Activated CD4-positive, alpha-beta T cell treated with anti-CD3 and anti-CD28 coated beads, Interleukin-2, amount 10 ng/mL, durations not matched to agents 24 days and 14 days (primary cell): ENCODE measurements around the gene BMP6. TPM values are rescaled to one million over a fixed set of nuclear protein-coding genes. Genes with fewer than 3 reads are reported as not detected.
"Not testable (repeated sequence)": the region's sequence is repeated elsewhere in the genome, so short reads cannot be mapped to it uniquely, and the experiment has no call there.

Experiments used
- DNase-seq: peaks from one replicate; pipeline ENCODE4 v3.0.0; 2022
- H3K27ac Mint-ChIP-seq: one replicate; pipeline ENCODE4 v1.8.0; 2022; ENCODE audit warnings: mild to moderate bottlenecking, mixed read lengths
- H3K27me3 Mint-ChIP-seq: one replicate; pipeline ENCODE4 v1.8.0; 2022; ENCODE audit warnings: mixed read lengths
- H3K36me3 Mint-ChIP-seq: one replicate; pipeline ENCODE4 v1.8.0; 2022; ENCODE audit warnings: low read depth, mild to moderate bottlenecking, mixed read lengths
- H3K4me1 Mint-ChIP-seq: one replicate; pipeline ENCODE4 v1.8.0; 2021; ENCODE audit warnings: mixed read lengths
- H3K4me3 Mint-ChIP-seq: one replicate; pipeline ENCODE4 v1.8.0; 2022; ENCODE audit warnings: mild to moderate bottlenecking, moderate library complexity, mixed read lengths
- H3K9me3 Mint-ChIP-seq: one replicate; pipeline ENCODE4 v1.8.0; 2021; ENCODE audit warnings: mixed read lengths
- intact Hi-C: fragments of 100-400 bp; cut with micrococcal nuclease; formaldehyde crosslinking; loops from one replicate; pipeline ENCODE4 v1.15.1; 2023
- total RNA-seq: library from RNA; stranded (reverse); gene quantifications from 2 replicates; pipeline ENCODE4 v1.2.3, GENCODE V29; 2022

The BMP6 gene
- total RNA-seq, 1 donor from 2014 or later, result 0.56 TPM

GRCh38 chr6:7891078-7891872 is 165.4 kb downstream of the BMP6 start:
- peaks cover 70% of the 10 kb centered on the region for H3K36me3 Mint-ChIP-seq
- H3K4me1 Mint-ChIP-seq, result no peaks in the 10 kb centered on the region
- no peaks in the 10 kb centered on the region for H3K27me3 Mint-ChIP-seq

DNA sequence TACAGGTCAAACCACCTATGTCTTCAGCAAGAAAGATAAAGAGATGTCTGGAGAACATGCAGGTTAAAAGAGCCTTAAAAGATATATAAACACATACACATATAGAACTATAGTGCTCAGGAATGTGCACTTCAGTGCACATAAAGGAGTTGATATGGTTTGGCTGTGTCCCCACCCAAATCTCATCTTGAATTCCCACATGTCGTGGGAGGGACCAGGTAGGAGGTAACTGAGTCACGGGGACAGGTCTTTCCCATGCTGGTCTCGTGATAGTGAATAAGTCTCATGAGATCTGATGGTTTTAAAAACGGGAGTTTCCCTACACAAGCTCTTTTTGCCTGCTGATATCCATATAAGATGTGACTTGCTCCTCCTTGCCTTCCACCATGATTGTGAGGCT is 166.5 kb downstream of the BMP6 start:
- H3K27me3 Mint-ChIP-seq, DNase-seq, intact Hi-C loops, H3K4me3 Mint-ChIP-seq, H3K27ac Mint-ChIP-seq, H3K4me1 Mint-ChIP-seq, H3K9me3 Mint-ChIP-seq: not testable (repeated sequence)
- peaks cover 69% of the 10 kb centered on the region for H3K36me3 Mint-ChIP-seq

More at GRCh38 chr6:7891078-7891872, 165.4 kb downstream of the BMP6 start:
- H3K9me3 Mint-ChIP-seq, result no peaks in the 10 kb centered on the region
- intact Hi-C loops, result no loop called here
- no peak overlapping the region for H3K4me3 Mint-ChIP-seq
- DNase-seq, result no peak
- H3K27ac Mint-ChIP-seq, result no peak overlapping the region

DNA sequence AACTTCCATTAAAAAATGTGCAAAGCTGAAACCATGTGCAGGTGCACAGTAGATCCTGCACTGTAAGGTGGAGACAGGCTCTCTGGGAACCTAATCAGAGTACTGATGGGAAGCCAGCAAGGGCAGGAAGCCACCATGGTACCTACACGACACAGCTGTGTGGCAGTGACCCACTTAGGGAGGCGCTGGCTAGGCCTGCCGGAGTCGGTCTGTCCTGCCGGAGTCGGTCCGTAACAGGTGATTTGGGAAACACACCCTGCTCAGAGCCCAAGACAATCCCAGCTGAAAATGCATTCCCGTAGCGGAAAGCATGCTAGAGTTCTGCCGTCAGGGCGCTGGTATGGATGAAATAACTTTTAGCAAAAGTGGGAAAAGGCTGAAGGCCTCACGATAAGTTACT is 167.4 kb downstream of the BMP6 start:
- Mint-ChIP-seq H3K4me3 (no peak overlapping the region), H3K4me1 (peaks cover 2% of the 10 kb centered on the region), H3K36me3 (peaks cover 70% of the 10 kb centered on the region), H3K9me3 (no peaks in the 10 kb centered on the region), H3K27me3 (no peaks in the 10 kb centered on the region), H3K27ac (no peak overlapping the region)
- intact Hi-C loops, result no loop called here
- no peak for DNase-seq

DNA sequence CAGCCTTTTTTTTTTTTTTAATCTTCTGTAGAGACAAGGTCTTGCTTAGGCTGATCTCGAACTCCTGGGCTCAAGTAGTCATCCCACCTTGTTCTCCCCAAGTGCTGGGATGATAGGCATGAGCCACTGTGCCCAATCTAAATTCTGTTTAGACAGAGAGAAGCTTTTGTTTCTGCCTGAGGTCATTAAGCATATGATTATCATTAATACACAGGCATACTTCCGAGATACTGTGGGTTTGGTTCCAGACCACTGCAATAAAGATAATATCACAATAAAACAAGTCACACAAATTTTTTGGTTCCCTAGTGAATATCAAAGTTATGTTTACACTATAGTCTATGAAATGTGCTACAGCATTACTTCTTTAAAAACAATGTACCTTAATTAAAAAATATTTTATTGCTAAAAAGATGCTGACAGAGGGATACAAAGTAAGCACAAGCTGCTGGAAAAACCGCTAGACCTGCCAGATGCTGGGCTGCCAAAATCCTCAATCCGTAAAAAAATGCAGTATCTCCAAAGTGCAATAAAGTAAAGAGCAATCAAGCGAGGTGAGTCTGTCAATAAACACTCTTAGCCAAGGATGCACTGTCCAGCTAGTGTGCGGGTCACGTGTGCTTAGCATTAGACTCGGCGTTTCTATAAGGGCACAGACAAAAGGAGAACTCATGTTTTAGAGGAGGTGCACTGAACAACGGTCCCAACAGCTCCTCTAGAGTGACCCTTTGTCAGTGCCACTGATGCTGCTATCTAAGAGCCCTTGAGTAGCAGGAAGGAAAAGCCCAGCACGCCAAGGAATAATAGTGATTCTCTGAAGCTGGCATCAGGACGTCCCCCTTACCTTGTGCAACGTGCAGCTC is 168.6 kb downstream of the BMP6 start:
- peaks cover 2% of the 10 kb centered on the region for H3K4me1 Mint-ChIP-seq
- intact Hi-C loops, result no loop called here
- no peak overlapping the region for H3K4me3 Mint-ChIP-seq
- H3K9me3 Mint-ChIP-seq, result no peaks in the 10 kb centered on the region
- H3K36me3 Mint-ChIP-seq, result peaks cover 71% of the 10 kb centered on the region
- no peak for DNase-seq
- H3K27ac Mint-ChIP-seq, result no peak overlapping the region
- no peaks in the 10 kb centered on the region for H3K27me3 Mint-ChIP-seq

DNA sequence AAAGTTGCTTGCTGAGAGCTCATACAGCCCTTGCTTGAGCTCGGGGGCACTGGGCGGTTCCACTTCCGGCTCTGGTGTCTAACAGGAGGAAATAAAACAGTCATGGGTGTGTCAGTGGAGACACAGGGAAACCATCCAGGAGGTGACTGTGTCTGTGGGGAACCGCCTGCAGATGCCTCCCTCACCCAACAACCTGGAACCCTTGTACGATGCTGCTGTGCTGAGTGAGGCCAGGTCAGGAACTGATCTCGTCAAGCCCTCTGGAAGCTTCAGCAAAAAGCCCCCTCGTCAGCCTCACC is 169.2 kb downstream of the BMP6 start:
- intact Hi-C loops, result no loop called here
- peaks cover 76% of the 10 kb centered on the region for H3K36me3 Mint-ChIP-seq
- no peak overlapping the region for H3K4me3 Mint-ChIP-seq
- H3K4me1 Mint-ChIP-seq, result peaks cover 2% of the 10 kb centered on the region
- no peaks in the 10 kb centered on the region for H3K9me3 Mint-ChIP-seq
- DNase-seq, result no peak
- H3K27ac Mint-ChIP-seq, result no peak overlapping the region
- no peaks in the 10 kb centered on the region for H3K27me3 Mint-ChIP-seq

DNA sequence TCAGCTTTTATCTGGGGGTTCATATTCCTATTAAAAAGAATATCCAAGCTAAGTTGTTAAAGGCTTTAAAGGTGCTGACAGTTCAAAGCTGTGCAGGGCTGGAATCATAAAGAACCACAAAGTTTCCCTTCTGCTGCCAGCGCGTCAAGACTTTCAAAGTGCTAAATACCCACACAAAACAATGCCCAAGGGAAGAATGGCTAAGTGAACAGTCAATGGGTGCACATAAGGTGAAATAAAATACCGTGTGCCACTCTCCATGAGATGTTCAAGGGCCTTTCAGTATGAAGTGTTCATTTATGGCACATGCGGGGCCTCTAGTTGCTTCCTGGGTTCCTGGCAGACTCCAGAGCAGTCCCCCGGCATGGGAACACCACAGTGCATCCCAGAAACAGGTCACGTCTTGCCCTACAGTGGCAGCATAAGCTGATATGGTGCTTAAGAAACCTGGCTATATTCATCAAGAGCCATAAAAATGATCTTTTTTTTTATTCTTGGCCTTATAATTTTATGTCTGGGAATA is 170.6 kb downstream of the BMP6 start:
- H3K9me3 Mint-ChIP-seq, result no peaks in the 10 kb centered on the region

GRCh38 chr6:7897461-7898192 is 171.7 kb downstream of the BMP6 start:
- Mint-ChIP-seq H3K4me1 (peaks cover 2% of the 10 kb centered on the region), H3K9me3 (no peaks in the 10 kb centered on the region), H3K27ac (no peak overlapping the region), H3K36me3 (peaks cover 75% of the 10 kb centered on the region), H3K27me3 (no peaks in the 10 kb centered on the region), H3K4me3 (no peak overlapping the region)
- intact Hi-C loops, result no loop called here
- DNase-seq, result no peak

More for the DNA sequence above, 170.6 kb downstream of the BMP6 start:
- Mint-ChIP-seq H3K27ac (no peak overlapping the region), H3K36me3 (peaks cover 79% of the 10 kb centered on the region), H3K4me3 (no peak overlapping the region), H3K27me3 (no peaks in the 10 kb centered on the region), H3K4me1 (peaks cover 2% of the 10 kb centered on the region)
- intact Hi-C loops, result no loop called here
- no peak for DNase-seq

GRCh38 chr6:7898193-7898586 is 172.3 kb downstream of the BMP6 start:
- intact Hi-C loops, DNase-seq, H3K4me1 Mint-ChIP-seq, H3K9me3 Mint-ChIP-seq, H3K4me3 Mint-ChIP-seq, H3K27me3 Mint-ChIP-seq, H3K27ac Mint-ChIP-seq: not testable (repeated sequence)
- peaks cover 79% of the 10 kb centered on the region for H3K36me3 Mint-ChIP-seq

DNA sequence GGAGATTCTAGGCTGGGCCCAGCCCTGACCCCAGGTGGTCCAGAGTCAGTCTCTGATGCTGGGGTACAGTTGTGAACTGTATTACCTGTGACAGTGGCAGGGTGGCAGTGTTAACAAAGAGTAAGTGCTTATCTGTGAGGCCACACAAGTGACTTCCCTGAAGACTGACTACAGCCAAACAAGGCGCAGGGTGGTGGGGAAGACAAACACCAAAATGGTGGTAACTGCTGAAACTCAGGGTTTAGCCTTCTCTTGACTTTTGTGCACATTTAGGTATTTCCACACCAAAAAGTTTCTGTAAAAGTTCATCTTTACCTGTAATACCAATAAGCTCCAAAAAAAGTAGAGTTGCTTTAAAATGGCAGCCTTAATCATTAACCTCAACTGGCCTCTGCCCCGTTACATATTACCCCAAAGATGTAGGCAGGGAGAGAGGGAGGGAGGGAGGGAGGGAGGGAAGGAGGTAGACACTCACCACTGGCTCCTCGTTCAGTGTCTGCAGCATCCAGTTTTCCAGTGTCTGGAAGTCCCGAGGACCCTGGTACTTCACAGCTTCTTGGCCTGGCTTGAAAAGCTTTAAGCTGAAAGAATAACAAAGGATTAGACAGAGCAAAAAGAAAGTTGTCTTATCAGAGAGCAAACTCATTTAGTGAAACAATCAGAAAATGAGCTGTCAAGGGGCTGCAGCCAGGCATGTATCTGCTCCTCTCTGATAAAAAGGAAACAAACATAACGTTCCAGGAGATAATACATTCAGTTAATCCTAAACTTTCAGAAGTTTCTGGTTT is 173.4 kb downstream of the BMP6 start:
- Mint-ChIP-seq H3K4me3 (no peak overlapping the region), H3K9me3 (no peaks in the 10 kb centered on the region), H3K27me3 (no peaks in the 10 kb centered on the region), H3K36me3 (peaks cover 76% of the 10 kb centered on the region), H3K4me1 (peaks cover 2% of the 10 kb centered on the region), H3K27ac (no peak overlapping the region)
- intact Hi-C loops, result no loop called here
- no peak for DNase-seq

GRCh38 chr6:7899889-7900213 is 174.0 kb downstream of the BMP6 start:
- Mint-ChIP-seq H3K4me3 (no peak overlapping the region), H3K27ac (no peak overlapping the region), H3K9me3 (no peaks in the 10 kb centered on the region), H3K36me3 (peaks cover 77% of the 10 kb centered on the region), H3K4me1 (peaks cover 2% of the 10 kb centered on the region), H3K27me3 (no peaks in the 10 kb centered on the region)
- no peak for DNase-seq
- intact Hi-C loops, result no loop called here

GRCh38 chr6:7900621-7901020 is 174.7 kb downstream of the BMP6 start:
- intact Hi-C loops, result no loop called here
- DNase-seq, result no peak
- Mint-ChIP-seq H3K4me1 (peaks cover 2% of the 10 kb centered on the region), H3K9me3 (no peaks in the 10 kb centered on the region), H3K36me3 (peaks cover 76% of the 10 kb centered on the region), H3K27ac (no peak overlapping the region), H3K4me3 (no peak overlapping the region), H3K27me3 (no peaks in the 10 kb centered on the region)

DNA sequence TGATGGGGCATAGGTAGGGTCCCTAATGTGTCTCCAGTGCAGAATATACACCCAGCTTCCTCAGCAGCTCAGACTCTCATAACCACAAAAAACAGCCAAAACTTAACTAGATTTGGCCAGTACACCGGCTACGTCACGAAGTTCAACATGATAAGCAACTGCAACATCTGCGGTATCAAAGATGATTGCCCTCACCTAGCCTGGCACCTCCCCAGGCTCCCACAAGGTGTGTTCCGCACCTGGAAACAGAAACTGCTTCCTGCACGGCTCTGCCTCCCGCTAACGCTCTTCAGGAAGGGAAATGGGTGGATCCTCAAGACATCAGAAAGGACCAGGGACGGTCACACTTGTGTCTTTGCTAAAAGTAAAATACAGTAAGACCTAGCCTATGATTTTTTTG is 175.2 kb downstream of the BMP6 start:
- Mint-ChIP-seq H3K27me3 (no peaks in the 10 kb centered on the region), H3K4me3 (no peak overlapping the region), H3K9me3 (no peaks in the 10 kb centered on the region), H3K27ac (no peak overlapping the region), H3K36me3 (peaks cover 72% of the 10 kb centered on the region), H3K4me1 (peaks cover 2% of the 10 kb centered on the region)
- intact Hi-C loops, result no loop called here
- no peak for DNase-seq

DNA sequence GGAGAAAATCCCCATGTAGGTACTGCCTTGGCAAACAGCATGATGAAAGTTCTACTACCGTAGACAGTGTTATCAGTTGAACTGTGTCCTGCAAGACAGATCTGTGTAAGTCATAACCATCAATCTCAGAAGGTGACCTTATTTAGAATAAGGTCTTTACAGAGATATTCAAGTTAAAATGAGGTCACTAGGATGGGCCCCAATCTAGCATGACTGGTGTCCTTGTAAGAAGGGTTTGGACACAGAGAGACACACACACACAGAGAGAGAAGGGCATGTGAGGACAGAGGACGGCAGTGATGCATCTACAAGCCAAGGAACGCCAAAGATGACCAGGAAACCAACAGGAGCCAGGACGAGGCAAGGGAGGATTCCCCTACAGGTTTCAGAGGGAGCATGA is 175.9 kb downstream of the BMP6 start:
- Mint-ChIP-seq H3K4me3 (no peak overlapping the region), H3K36me3 (peaks cover 67% of the 10 kb centered on the region), H3K27ac (no peak overlapping the region), H3K27me3 (no peaks in the 10 kb centered on the region), H3K9me3 (no peaks in the 10 kb centered on the region), H3K4me1 (peaks cover 3% of the 10 kb centered on the region)
- intact Hi-C loops, result no loop called here
- DNase-seq, result no peak
